GM18502 (cell line): ENCODE data around the gene VWA1.
"Not testable (repeated sequence)": the region's sequence is repeated elsewhere in the genome, so short reads cannot be mapped to it uniquely, and the experiment has no call there.

Source experiments
- ATAC-seq: cut with Tn5 transposase; IDR thresholded peaks from one replicate; pipeline ENCODE4 v1.9.1; 2021; ENCODE audit warnings: mild to moderate bottlenecking; ENCODE audit not compliant: unreplicated experiment, poor library complexity

The VWA1 gene

DNA sequence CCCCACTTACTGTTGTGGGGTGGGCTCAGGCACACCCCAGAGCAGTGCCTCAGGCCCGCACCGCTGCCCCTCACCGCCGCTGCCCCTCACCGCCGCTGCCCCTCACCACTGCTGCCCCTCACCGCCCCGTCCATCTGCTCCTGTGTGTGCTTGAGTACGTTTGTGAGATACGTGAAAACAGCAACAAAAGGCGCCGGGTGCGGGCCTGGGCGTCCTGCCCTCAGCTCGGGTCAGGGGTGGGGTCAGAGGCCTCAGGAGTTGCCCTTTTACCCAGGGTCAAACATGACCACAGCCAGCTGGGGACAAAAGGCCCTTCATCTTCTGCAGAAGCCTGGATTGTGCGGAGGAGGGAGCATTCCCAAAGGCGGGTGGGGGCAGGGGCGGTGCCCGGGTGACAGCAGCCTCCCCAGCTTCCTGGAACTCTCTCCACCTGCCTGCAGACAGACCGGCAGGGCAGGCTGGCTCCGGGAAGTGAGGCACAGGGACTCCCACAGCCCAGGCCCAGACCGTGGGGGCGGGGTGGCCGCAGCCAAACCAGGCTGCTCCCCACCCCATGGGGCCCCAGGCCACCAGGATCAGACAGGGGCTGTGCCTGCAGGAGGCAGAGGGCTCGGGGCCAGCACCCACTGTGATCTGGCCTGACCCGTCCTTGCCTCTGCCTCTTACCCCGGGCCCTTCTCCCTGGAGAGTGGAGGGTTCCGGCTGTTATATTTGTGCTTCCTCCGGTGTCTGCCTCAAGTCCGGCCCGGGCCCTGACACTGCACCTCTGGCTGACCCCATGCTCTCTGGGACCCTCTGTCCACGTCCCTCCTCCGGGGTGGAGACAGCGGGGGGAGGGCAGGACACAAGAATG, 2.3 kb upstream of the VWA1 start:
- ATAC-seq: no peak

DNA sequence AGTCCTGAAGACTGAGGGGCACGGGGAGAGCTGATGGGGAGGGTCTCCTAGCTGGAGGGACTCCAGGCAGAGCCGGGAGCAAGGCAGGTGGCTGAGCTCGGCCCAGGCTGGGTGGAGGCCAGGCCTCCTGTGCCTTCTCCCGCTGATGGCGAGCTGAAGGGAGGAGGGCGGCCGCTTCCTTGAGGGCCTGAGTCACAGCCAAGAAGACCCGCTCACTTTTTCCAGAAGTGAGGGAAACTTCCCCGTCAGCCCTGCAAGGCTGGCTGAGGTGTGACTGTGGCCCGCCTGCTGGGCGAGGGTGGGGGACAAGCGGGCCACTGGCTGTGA, 1.7 kb upstream of the VWA1 start:
- ATAC-seq: no peak

DNA sequence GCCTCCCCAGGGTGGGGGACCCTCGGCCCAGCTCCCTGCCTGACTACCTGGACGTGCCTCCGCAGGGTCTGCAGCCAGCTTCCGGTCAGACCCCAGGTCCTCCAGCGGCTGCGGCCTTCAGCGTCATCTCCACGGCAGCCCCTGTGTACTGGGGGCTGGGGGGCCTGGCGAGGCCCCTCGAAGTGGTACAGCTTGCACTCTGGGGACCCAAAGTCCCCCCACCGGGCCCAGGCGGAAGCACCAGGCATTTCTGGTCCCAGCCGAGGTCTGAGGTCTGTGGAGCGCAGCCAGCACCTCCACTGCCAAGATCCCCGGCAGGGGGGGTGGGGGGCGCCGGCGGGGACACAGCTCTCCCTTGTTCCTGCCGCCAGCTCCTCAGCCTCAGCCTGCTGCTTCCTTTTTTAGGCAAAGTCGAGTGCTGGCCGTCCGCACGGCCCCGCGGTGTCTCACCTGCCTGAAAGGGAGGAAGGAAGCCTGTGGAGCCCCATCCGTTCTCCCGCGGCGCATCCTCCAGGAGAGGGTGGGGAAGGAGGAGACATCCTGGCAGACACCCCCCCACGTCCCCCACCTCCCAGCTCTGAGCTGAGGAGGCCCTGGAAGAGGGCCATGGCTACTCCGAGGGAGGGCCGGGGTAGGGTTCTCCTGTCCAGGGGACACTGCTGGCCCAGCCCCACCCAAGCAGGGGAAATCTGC, 1.2 kb upstream of the VWA1 start:
- ATAC-seq: no peak

DNA sequence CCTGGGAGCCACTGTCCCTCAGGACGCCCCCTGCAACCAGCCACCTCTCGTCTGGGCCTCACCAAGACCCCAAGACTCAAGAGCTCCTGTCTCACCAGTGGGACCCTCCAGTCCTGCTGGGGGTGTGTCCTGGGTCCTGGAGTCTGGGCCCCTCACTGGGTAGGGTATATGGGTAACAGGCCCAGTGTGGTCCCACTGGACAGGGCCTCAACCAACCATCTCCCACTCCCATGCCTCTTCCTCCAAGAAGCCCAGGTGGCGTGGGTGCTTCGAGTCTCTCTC, 725 bp upstream of the VWA1 start:
- ATAC-seq: no peak

DNA sequence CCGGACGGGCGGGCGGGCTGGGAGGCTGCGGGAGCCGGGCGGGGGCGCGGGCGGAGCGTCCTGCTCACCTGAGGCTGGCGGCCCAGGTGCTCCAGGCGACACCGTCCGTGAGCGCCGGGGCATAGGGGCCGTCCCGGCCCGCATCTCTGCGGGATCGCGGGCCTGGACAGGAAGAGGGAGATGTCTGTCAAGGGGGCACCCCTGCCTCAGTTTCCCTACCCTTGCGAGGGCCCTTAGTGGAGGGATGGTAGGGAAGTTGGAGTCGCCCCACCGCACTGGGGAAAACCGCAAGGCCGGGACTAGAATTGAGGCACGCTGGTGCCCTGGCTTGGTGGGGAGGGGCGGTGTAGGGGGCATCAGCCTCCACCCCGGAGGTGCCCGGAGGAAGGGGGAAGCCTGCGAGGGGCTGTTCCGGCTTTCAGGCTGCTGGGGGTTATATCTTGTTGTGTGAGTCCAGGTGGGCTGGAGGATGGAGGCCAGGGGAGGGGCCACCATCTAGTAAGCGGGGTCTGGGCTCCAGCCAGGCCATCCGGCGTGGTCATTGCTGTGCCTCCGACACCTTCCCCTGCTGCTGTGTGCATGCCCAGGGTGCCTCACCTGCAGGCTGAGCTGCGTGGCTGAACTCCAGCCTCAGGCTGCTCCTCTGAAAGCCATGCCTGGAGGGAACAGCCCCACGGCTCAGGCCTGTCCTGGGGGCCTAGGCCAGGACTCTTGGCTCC, 580 bp downstream of the VWA1 start:
- no peak for ATAC-seq

DNA sequence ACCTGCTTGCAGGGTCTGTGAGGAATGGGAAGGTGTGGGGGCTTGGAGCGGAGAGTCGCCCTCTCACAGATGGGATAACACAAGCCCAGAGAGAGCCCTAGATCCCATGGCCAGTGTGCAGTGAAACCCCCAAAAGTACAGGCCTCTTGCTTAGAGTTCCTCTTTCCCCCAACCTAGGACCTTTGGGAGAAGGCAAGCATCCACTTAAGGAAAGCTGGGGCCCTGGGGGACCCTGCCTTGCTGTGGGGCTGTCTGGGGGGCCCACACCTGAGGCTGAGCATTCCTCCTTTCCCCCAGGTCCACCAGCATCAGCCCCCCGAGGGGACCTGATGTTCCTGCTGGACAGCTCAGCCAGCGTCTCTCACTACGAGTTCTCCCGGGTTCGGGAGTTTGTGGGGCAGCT, 1.1 kb downstream of the VWA1 start:
- no peak for ATAC-seq

DNA sequence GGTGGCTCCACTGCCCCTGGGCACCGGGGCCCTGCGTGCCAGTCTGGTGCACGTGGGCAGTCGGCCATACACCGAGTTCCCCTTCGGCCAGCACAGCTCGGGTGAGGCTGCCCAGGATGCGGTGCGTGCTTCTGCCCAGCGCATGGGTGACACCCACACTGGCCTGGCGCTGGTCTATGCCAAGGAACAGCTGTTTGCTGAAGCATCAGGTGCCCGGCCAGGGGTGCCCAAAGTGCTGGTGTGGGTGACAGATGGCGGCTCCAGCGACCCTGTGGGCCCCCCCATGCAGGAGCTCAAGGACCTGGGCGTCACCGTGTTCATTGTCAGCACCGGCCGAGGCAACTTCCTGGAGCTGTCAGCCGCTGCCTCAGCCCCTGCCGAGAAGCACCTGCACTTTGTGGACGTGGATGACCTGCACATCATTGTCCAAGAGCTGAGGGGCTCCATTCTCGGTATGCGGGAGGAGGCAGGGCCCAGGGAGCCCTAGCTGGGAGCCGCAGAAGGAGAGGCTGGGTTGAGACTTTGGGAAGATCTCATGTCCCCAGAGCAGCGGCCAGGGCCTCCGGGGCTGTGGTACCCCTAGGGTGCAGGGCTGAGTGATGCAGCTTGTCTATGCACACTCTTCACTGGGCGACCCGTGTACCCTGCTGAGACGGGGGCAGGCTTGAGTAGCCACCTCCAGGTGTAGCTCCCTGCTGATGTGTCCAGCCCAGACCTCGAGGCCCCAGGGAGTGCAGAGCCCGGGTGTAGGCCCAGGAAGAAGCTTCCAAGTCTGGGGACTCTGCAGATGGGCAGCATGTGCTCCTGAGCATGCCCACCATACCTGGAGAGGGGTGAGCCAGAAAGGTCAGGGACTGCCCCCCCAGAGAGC, 1.8 kb downstream of the VWA1 start:
- no peak for ATAC-seq

DNA sequence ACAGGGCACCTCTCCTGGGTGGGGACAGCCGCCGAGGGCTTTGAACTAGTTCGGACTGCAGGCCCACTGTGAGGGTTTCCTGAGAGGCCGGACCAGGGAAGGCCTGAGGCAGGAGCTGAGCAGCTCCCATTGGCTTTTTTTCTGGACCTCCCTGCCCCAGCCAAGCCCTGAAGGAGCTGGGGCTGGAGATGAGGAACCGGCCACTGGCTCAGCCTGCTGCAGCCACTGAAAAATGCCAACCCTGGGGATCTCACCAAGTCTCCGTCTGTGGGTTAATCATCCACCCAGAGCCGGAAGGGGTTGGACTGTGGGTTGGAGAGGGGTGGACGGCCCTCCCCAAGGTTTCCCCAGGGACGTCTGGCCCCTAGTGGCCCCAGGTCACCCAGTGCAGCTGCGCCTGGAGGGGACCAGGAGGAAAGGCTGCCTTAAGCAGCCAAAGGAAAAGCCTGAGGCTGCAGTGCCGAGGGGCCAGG, 2.5 kb downstream of the VWA1 start:
- ATAC-seq: no peak

DNA sequence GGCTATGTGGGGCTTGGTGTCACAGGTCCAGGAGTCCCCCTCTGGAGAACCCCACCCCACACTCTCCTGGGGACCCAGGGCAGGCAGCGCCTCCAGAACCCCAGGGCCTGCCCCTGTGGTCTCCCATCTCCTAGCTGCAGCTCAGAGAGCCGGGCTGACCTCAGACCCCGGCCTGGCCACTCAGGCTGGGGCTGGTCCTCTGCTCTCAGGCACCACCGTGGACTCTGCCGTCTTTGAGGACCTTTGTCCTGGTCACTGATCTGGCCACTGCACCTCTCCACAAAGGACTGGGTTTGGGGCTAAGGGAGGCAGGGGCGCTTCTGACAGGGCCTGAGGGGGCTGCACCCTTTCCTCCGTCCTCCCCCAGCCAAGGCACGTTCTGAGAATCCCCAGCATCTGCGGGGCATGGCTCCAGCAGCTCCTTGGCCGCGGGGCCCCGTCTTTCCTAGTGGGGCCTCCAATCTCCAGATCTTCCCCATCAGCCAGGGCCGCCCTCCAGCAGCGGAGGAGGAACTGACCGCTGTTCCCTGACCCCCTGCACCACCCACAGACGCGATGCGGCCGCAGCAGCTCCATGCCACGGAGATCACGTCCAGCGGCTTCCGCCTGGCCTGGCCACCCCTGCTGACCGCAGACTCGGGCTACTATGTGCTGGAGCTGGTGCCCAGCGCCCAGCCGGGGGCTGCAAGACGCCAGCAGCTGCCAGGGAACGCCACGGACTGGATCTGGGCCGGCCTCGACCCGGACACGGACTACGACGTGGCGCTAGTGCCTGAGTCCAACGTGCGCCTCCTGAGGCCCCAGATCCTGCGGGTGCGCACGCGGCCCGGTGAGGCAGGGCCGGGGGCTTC, 3.3 kb downstream of the VWA1 start:
- ATAC-seq: no peak

DNA sequence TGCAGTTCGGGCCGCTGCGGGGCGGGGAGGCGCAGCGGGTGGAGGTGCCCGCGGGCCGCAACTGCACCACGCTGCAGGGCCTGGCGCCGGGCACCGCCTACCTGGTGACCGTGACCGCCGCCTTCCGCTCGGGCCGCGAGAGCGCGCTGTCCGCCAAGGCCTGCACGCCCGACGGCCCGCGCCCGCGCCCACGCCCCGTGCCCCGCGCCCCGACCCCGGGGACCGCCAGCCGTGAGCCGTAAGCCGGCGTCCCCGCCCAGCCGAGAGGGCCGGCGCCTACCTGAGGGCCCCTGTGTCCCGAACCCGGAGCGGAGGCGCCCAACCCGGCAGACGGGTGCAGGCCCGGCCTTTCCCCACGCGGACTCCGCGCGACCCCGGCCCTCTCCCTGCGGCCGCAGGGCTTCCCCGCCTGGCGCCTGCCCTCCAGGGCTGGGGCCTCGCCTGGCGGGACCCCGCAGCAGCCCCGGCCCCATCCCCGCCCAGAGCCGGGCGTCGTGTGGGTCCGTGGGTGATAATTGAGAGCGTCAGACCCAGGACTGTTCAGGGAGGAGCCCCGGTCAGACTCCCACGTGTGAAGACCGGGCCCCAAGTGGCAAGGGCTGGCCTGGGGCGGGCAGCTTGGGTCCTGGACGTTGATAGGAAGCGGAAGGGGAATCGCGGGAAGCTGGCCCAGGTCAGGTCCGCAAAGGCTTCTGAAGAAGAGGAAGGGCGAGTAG, 4.2 kb downstream of the VWA1 start:
- ATAC-seq: no peak

DNA sequence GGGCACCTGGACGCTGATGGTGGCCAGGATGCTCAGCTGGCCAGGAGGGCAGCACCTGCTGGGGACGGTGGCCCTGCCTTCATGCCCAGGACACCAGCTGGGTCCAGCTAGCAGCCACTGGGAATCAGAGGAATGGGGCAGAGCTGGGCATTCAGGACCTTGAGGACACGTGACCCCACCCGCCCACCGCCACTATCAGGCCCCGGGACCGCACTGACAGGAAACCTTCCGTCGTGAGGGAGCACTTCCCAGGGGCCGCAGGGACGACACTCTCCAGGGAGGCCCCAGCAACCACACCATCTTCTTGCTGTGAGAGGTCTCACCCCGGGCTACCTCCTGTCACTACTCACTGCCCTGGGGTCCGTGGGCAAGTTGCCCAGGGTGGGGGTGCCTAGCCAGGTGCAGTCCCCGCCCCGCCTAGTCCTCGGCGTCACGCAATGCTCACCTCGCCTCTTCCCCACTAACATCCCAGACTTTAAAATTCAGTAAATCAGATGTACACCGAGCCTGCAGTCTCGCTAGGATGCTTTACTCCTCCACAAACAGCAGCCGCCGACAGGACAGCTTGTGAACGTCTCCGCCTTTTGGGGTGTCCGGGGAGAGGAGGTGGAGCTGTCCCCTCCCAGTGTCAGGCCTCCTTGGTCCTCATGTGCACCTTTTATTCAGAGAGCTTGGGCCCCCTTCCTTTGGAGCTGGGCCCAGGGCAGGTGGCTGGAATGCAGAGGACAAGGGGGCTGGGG, 4.9 kb downstream of the VWA1 start:
- no peak for ATAC-seq

DNA sequence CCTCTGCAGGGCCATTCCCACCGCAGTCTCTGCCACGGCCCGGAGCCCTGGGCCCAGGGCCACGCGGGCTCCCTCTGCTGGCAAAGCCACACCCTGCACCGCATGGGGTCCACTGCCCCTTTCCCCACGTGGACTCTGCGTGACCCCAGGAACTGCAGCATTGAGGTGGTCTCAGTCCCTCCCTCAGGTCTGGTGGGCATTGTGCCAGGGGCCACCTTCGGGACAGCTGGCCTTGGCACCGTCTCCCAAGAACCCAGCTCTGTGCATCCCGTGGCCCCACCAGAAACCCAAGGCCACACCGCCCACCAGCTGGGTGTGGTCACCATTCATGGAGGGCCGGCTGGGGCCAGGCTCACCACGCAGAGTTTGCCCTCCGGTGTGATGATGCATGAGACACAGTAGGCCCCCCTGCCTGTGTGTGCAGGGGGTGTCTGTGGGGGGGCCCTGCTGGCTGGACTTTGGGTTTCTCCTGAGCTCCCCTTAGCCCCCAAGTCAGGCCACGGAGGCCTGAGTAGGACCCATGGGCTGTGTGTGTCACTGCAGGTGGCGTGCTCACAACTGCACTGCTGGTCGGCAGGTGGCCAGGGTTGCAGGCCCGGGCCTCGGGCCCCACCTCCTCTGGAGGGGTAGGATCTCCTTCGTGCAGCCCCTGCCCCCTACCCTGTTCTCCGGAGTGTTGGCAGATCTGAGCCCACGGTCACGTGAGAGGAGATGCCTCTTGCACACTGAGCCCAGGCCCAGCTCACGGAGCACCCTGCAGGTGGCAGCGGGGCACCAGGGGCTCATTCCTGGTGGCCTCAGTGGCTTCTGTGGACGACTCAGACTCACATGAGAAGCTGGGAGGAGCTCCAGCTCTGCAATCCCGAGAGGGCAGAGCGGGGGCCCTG, 5.8 kb downstream of the VWA1 start:
- no peak for ATAC-seq

DNA sequence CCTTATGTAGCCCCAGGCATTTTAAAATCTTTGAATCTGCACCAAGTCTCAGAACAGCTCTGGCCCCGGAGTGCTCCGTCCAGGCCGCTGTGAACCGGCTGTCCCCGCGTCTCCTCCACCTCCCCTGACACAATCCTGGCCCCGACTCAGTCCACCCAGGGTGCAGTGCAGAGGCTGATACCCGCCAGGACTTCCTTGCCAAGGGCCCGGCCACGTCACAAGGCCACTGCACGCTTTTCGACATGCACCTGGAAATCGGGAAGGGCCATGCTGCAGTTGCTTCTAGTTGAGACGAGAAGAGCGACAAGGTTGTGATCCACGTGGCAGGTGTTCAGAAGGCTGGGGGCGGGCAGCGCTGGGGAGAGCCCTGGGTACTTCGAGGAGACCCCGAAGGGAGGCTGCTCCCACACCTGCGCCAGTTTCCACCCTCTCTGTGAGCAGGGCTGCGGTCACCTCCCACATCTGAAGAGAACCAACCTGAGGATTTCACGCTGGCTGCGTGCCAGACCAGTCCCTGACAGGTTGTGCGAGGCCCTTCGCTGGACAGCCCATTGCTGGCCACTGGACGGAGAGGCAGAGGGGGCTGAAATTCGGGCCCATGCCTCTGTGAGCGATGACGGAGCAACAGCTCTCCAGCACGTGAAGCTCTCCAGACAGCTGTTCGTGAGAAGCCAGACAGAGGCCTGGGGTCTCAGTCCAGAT, 6.7 kb downstream of the VWA1 start:
- no peak for ATAC-seq

DNA sequence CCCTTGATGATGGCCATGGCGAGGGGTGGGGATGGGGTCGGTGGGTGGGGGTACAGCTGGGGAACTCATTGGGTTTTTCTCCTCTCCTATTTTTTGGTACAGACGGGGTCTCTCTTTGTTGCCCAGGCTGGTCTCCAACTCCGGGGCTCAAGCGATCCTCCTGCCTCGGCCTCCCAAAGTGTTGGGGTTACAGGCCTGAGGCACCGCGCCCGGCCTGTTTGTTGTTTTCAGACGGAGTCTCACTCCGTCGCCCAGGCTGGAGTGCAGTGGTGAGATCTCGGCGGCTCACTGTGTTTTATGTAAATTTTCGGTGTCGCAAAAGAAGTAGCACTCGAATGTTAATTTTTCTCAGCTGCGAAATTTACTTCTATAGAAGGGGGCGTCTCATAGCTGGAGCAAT, 11.1 kb downstream of the VWA1 start:
- ATAC-seq: not testable (repeated sequence)

DNA sequence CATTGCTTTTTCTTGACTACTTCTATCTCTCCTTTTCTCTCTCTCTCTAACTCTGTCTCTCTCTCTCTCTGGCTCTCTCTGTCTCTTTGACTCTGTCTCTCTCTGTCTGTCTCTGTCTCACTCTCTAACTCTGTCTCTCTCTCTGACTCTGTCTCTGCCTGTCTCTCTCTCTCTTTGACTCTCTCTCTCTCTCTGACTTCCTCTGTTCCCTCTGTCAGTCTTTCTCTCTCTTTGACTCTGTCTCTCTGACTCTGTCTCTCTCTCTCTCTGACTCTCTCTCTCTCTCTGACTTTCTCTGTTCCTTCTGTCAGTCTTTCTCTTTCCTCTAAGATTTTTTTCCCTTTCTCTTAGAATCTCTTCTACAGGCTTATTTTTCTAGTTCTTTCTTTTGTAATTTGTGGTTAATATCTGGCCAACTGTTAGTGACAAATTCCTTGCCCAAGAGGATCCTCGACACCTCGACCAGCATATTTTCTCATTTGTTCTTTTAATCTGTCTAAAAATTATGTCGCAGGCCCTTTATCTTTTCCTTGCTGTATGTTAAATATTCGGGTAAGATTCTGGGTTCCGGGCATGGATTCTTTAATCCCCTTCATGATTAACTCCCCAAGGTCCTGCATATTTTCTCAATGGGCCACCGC, 13.7 kb downstream of the VWA1 start, which contains the start of gene ATAD3C:
ATAD3C (plus strand) TSS at position 591 of the 641 bp plus-strand sequence. CDS start 995 bp downstream, outside the sequence.
- ATAC-seq: no peak

DNA sequence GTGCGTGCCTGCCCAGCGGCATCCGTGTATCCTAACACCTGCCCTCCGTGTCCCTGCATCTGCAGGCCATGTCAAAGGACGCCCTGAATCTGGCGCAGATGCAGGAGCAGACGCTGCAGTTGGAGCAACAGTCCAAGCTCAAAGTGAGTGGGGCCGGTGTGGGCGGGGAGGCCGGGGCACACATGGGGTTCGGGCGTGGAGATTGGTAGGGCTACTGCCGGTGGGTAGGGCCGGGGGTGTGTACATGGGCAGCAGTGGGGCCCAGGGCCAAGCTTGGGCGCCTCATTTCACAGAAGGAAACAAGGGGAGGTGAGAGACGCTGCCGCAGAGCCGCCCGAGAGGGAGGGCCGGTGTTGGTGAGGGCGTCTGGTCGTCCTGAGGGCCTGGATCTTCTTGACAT, 15.1 kb downstream of the VWA1 start:
- not testable (repeated sequence) for ATAC-seq
